Prostate gland (tissue), 2 donors: ENCODE results near the gene CPNE4. TPM values are rescaled to one million over a fixed set of nuclear protein-coding genes. Genes with fewer than 3 reads are reported as not detected.

Experiments used
- DNase-seq: peaks from one replicate; pipeline ENCODE4 v3.0.0-alpha.2; 2019; ENCODE audit warnings: low spot score
- H3K27ac ChIP-seq, 2 donors: fragments of 200-600 bp; sonication (generic); 2 replicates each; pipeline ENCODE4 v1.5.1; 2017 to 2019
- H3K27me3 ChIP-seq: fragments of 200-600 bp; sonication (generic); replicated peaks from 2 replicates; pipeline ENCODE4 v1.5.1; 2019; ENCODE audit not compliant: insufficient read depth
- H3K36me3 ChIP-seq, 2 donors: fragments of 200-600 bp; sonication (generic); 1 replicate in 1 of 2; 2 replicates in 1 of 2; pipeline versions ENCODE4 v1.5.1 to v1.8.1; 2017 to 2019
- H3K4me1 ChIP-seq: fragments of 200-600 bp; sonication (generic); replicated peaks from 2 replicates; pipeline ENCODE4 v1.5.1; 2019
- H3K4me3 ChIP-seq, 2 donors: fragments of 200-600 bp; sonication (generic); 2 replicates each; pipeline ENCODE4 v1.5.1; 2017 to 2019
- H3K9me3 ChIP-seq: fragments of 200-600 bp; sonication (generic); 2 replicates; pipeline ENCODE4 v1.5.1; 2017
- POLR2A ChIP-seq: fragments of 450-650 bp; IDR thresholded peaks from one replicate; pipeline ENCODE4 v1.6.1; 2016; ENCODE audit warnings: antibody characterized with exemption, mild to moderate bottlenecking
- POLR2AphosphoS5 ChIP-seq: sonication (generic); formaldehyde crosslinking; IDR thresholded peaks from one replicate; pipeline ENCODE4 v1.6.1; 2017; ENCODE audit warnings: antibody characterized with exemption
- WGBS: methylation state at CpG from one replicate; pipeline ENCODE4 v1.1.5; 2018; 5-methylcytosine and 5-hydroxymethylcytosine counted together
- intact Hi-C: fragments of 100-400 bp; cut with DNase I; formaldehyde crosslinking; loops from one replicate; pipeline ENCODE4 v1.14.2; 2022
- total RNA-seq, 2 donors: library from RNA; depleted of rRNA; stranded (reverse); fragments of >200 nt; gene quantifications; one replicate each; pipeline ENCODE4 v1.1.0, GENCODE V29; 2016
- TF ChIP-seq, protein P1 (sequence below), 4 experiments: fragments of 200-600 bp in 2 of 4; fragments of 450-650 bp in 2 of 4; sonication (generic) in 2 of 4; IDR thresholded peaks; 1 replicate in 3 of 4; 2 replicates in 1 of 4; pipeline ENCODE4 v1.5.1; 2016 to 2019; ENCODE audit warnings: antibody characterized with exemption in 4 of 4, mild to moderate bottlenecking in 2 of 4, moderate library complexity in 2 of 4

CPNE4 gene
- total RNA-seq, 2 donors from 2014 or later, result 39.9 to 68.2 TPM

GRCh38 chr3:131702146-131702545 lies 332.7 kb downstream of the CPNE4 start:
- WGBS, result 74% methylated on average over 2 of the region's 2 CpGs
- no peaks in the 10 kb centered on the region for H3K4me1 ChIP-seq
- TF ChIP-seq, protein P1, sequence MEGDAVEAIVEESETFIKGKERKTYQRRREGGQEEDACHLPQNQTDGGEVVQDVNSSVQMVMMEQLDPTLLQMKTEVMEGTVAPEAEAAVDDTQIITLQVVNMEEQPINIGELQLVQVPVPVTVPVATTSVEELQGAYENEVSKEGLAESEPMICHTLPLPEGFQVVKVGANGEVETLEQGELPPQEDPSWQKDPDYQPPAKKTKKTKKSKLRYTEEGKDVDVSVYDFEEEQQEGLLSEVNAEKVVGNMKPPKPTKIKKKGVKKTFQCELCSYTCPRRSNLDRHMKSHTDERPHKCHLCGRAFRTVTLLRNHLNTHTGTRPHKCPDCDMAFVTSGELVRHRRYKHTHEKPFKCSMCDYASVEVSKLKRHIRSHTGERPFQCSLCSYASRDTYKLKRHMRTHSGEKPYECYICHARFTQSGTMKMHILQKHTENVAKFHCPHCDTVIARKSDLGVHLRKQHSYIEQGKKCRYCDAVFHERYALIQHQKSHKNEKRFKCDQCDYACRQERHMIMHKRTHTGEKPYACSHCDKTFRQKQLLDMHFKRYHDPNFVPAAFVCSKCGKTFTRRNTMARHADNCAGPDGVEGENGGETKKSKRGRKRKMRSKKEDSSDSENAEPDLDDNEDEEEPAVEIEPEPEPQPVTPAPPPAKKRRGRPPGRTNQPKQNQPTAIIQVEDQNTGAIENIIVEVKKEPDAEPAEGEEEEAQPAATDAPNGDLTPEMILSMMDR (IDR thresholded peaks at IDR 0.05), result no peak
- TF ChIP-seq POLR2AphosphoS5 (no peak), POLR2A (no peak)
- DNase-seq, result no peak
- no peak overlapping the region for H3K27ac ChIP-seq
- H3K27me3 ChIP-seq, result no peaks in the 10 kb centered on the region
- H3K4me3 ChIP-seq, result no peak overlapping the region
- no peaks in the 10 kb centered on the region for H3K9me3 ChIP-seq
- intact Hi-C loops, result no loop called here
- no peaks in the 10 kb centered on the region for H3K36me3 ChIP-seq

DNA sequence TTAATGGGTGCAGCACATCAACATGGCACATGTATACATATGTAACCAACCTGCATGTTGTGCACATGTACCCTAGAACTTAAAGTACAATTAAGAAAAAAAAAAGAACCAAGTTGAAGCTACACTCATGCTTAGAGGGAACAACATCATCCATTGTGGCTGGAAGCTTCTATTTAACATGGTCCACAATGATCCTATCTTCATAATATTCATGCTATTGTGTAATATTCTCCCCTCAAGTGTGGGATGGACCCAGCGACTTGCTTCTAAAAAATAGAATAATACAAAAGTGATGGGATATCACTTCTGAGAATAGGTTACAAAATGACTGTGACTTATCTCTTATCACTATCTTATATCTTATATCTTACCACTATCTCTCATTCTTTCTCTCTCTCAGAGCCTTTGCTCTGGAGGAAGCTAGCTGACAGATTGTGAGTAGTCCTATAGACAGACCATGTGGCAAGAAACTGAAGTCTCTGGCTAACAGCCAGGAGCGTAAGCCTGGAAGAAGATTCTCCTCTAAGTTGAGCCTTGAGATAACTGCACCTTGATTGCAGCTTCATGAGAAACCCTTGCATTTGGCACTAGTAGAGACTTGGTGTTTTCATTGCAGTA lies 333.6 kb downstream of the CPNE4 start:
- TF ChIP-seq POLR2A, result no peak
- TF ChIP-seq POLR2AphosphoS5, result no peak
- TF ChIP-seq, protein P1 (IDR thresholded peaks at IDR 0.05), result no peak
- H3K4me1 ChIP-seq, result no peaks in the 10 kb centered on the region
- no peaks in the 10 kb centered on the region for H3K27me3 ChIP-seq
- intact Hi-C loops, result no loop called here
- WGBS, result 69% methylated on average over 2 of the region's 2 CpGs
- no peak for DNase-seq
- H3K36me3 ChIP-seq, result no peaks in the 10 kb centered on the region
- H3K27ac ChIP-seq, result no peak overlapping the region
- H3K4me3 ChIP-seq, result no peak overlapping the region
- no peaks in the 10 kb centered on the region for H3K9me3 ChIP-seq

GRCh38 chr3:131699001-131699400 lies 335.8 kb downstream of the CPNE4 start:
- intact Hi-C loops, result no loop called here
- no peak for TF ChIP-seq POLR2A
- no peak for TF ChIP-seq POLR2AphosphoS5
- TF ChIP-seq, protein P1 (IDR thresholded peaks at IDR 0.05), result no peak
- H3K36me3 ChIP-seq, result no peaks in the 10 kb centered on the region
- no peaks in the 10 kb centered on the region for H3K9me3 ChIP-seq
- no peak overlapping the region for H3K4me3 ChIP-seq
- no peak for DNase-seq
- H3K4me1 ChIP-seq, result no peaks in the 10 kb centered on the region
- H3K27ac ChIP-seq, result no peak overlapping the region
- H3K27me3 ChIP-seq, result no peaks in the 10 kb centered on the region
- WGBS, result 85% methylated on average over 1 of the region's 1 CpG

DNA sequence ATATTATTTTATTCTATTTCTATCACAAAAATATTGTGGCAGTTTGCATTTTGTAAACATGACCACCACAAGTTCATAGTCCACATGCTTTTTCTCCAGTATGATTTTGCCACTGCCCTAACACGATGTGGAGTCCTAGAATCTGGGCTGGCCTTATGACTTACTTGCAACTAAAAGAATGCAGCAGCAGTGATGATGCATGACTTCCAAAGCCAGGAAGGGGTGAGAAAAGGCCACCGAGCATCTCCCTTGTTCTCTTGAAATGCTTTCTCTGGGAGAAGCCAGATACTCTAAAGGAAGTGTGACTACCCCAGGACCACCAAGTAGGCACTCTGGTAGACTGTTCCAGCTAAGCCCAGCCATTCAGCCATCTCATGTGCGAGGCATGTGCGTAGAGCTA lies 340.4 kb downstream of the CPNE4 start:
- 93% methylated on average over 4 of the region's 4 CpGs for WGBS
- TF ChIP-seq POLR2A, result no peak
- no peak for TF ChIP-seq POLR2AphosphoS5
- TF ChIP-seq, protein P1 (IDR thresholded peaks at IDR 0.05), result no peak
- Histone ChIP-seq H3K27ac (no peak overlapping the region), H3K4me3 (no peak overlapping the region), H3K36me3 (no peaks in the 10 kb centered on the region), H3K4me1 (no peaks in the 10 kb centered on the region), H3K9me3 (no peaks in the 10 kb centered on the region), H3K27me3 (no peaks in the 10 kb centered on the region)
- intact Hi-C loops, result no loop called here
- DNase-seq, result no peak

GRCh38 chr3:131692356-131692755 lies 342.5 kb downstream of the CPNE4 start:
- H3K36me3 ChIP-seq, result no peaks in the 10 kb centered on the region
- TF ChIP-seq, protein P1 (IDR thresholded peaks at IDR 0.05), result no peak
- TF ChIP-seq POLR2A (no peak), POLR2AphosphoS5 (no peak)
- no peak overlapping the region for H3K4me3 ChIP-seq
- H3K27me3 ChIP-seq, result no peaks in the 10 kb centered on the region
- intact Hi-C loops, result no loop called here
- no peaks in the 10 kb centered on the region for H3K9me3 ChIP-seq
- no peak overlapping the region for H3K27ac ChIP-seq
- no peak for DNase-seq
- no peaks in the 10 kb centered on the region for H3K4me1 ChIP-seq
